ENCODE measurements around the gene PHF21B.
"Not testable (repeated sequence)": the region's sequence is repeated elsewhere in the genome, so short reads cannot be mapped to it uniquely, and the experiment has no call there.

PHF21B gene

DNA sequence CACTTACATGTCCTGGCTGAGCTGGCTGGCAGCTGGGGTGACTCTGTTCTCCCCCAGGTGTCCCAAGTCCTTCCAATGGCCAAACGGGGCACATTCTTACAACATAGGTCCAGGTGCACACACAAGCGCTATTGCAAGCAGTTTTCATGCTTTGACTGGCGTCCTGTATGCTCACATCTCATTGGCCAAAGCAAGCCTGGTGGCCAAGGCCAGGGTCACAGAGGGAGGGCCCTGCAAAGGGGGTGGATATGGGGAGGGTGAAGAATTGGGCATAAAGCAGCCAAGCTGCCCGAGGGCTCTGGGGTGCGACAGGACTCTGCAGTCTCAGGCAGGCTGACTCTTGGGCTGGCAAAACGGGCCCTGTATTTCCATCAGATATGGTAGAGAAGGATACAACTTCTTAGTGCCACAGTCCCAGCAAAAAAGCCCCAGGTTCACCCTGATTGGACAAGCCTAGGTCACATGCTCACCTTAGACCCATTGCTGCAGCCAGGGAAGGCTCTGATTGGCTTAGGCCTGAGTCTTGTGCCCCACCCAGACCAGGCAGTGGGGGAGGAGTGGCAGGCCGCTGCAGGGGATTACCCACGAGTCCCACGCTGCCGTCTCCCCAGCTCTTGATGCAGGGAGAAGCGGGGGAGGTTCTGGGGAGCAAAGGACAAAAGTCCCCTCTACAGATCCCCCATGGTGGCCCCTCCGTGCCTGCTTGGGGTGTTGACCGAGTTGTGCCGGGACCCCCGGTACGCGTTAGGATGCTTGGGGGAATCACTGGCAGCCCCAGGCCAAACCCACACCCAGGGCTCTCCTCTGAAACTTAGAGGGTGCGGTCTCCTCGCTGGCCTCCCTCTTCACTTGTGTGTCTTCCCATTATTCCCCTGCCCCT is 146.6 kb downstream of the PHF21B start:
- H3K36me3 ChIP-seq (ENCODE audit: control insufficient read depth, insufficient read depth, low read length): peaks cover 6% of the 10 kb centered on the region
- no peak overlapping the region for H3K9ac ChIP-seq (ENCODE audit: low read depth, low read length)
- H3K4me3 ChIP-seq (ENCODE audit: low read depth, low read length): no peak overlapping the region
- no peaks in the 10 kb centered on the region for H3K4me1 ChIP-seq (ENCODE audit: control insufficient read depth, insufficient read depth, low read length)
- no peaks in the 10 kb centered on the region for H3K27me3 ChIP-seq (ENCODE audit: control insufficient read depth, insufficient read depth, low read length)
- no peaks in the 10 kb centered on the region for H3K9me3 ChIP-seq (ENCODE audit: control insufficient read depth, insufficient read depth, low read length)

DNA sequence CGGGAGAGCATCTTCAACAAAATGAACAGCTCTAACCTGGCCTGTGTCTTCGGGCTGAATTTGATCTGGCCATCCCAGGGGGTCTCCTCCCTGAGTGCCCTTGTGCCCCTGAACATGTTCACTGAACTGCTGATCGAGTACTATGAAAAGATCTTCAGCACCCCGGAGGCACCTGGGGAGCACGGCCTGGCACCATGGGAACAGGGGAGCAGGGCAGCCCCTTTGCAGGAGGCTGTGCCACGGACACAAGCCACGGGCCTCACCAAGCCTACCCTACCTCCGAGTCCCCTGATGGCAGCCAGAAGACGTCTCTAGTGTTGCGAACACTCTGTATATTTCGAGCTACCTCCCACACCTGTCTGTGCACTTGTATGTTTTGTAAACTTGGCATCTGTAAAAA is 147.5 kb downstream of the PHF21B start:
- Histone ChIP-seq H3K9ac (ENCODE audit: low read depth, low read length) (no peak overlapping the region), H3K4me1 (ENCODE audit: control insufficient read depth, insufficient read depth, low read length) (no peaks in the 10 kb centered on the region), H3K27me3 (ENCODE audit: control insufficient read depth, insufficient read depth, low read length) (no peaks in the 10 kb centered on the region), H3K9me3 (ENCODE audit: control insufficient read depth, insufficient read depth, low read length) (no peaks in the 10 kb centered on the region), H3K4me3 (ENCODE audit: low read depth, low read length) (no peak overlapping the region), H3K36me3 (ENCODE audit: control insufficient read depth, insufficient read depth, low read length) (peaks cover 13% of the 10 kb centered on the region)

DNA sequence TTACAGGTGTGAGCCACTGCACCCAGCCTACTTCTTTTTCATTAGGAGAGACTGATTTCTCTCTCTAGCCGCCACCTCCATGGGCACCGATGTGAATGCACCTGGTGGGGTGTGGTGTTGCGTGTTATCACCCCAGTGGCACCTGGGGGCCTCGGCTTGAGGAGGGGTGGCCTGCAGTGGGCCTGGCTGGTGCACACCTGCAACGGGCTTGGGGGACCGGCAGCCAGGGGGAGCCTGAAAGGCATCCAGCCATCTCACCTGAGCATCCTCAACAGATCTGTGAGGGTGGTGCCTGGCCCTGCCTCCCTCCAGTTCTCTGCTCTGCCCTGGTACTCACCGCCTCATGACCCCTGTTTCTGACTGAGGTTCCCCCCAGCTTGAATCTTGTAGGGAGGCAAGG is 148.6 kb downstream of the PHF21B start:
- Histone ChIP-seq H3K4me3 (ENCODE audit: low read depth, low read length) (no peak overlapping the region), H3K27me3 (ENCODE audit: control insufficient read depth, insufficient read depth, low read length) (no peaks in the 10 kb centered on the region), H3K9me3 (ENCODE audit: control insufficient read depth, insufficient read depth, low read length) (no peaks in the 10 kb centered on the region), H3K36me3 (ENCODE audit: control insufficient read depth, insufficient read depth, low read length) (peaks cover 13% of the 10 kb centered on the region), H3K9ac (ENCODE audit: low read depth, low read length) (no peak overlapping the region), H3K4me1 (ENCODE audit: control insufficient read depth, insufficient read depth, low read length) (no peaks in the 10 kb centered on the region)

DNA sequence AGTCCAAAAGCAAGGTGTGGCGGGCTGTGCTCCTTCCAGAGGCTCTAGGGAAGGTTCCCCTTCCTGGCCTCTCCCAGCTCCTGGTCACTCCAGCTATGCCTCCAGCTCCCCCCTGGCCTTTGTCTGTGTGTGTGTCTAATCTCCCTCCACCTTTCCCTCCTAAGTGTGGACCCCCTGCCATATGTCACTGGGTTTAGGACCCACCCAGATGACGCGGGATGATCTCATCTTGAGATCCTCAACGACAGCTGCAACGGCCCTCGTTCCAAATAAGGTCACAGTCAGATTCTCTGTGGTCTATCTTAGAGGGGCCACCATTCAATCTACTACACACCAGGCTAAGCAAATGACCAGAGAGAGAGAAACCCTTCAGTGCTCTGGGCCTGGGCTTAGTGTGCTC is 149.5 kb downstream of the PHF21B start:
- Histone ChIP-seq H3K36me3 (ENCODE audit: control insufficient read depth, insufficient read depth, low read length) (peaks cover 13% of the 10 kb centered on the region), H3K4me1 (ENCODE audit: control insufficient read depth, insufficient read depth, low read length) (no peaks in the 10 kb centered on the region), H3K27me3 (ENCODE audit: control insufficient read depth, insufficient read depth, low read length) (no peaks in the 10 kb centered on the region), H3K9ac (ENCODE audit: low read depth, low read length) (no peak overlapping the region), H3K9me3 (ENCODE audit: control insufficient read depth, insufficient read depth, low read length) (no peaks in the 10 kb centered on the region), H3K4me3 (ENCODE audit: low read depth, low read length) (no peak overlapping the region)

DNA sequence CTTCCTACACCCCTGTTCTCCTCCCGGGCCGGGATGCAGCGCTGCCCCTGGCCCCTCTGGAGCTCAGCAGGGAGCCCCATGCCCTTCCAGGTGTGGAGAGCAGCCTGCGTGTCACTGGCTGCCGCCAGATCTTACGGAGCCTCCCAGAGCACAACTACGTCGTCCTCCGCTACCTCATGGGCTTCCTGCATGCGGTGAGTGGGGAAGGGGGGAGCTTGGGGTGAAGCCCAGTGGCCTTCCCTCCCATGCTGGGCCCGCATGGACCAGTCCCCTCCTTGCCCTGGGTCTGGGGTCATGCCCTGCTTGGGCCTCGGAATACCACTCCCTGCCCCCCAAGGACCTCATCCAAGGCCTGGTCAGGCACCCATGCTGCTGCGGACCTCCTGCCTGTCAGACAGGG is 150.2 kb downstream of the PHF21B start:
- Histone ChIP-seq H3K36me3 (ENCODE audit: control insufficient read depth, insufficient read depth, low read length) (peaks cover 9% of the 10 kb centered on the region), H3K4me1 (ENCODE audit: control insufficient read depth, insufficient read depth, low read length) (no peaks in the 10 kb centered on the region), H3K9me3 (ENCODE audit: control insufficient read depth, insufficient read depth, low read length) (no peaks in the 10 kb centered on the region), H3K9ac (ENCODE audit: low read depth, low read length) (no peak overlapping the region), H3K4me3 (ENCODE audit: low read depth, low read length) (no peak overlapping the region), H3K27me3 (ENCODE audit: control insufficient read depth, insufficient read depth, low read length) (no peaks in the 10 kb centered on the region)

DNA sequence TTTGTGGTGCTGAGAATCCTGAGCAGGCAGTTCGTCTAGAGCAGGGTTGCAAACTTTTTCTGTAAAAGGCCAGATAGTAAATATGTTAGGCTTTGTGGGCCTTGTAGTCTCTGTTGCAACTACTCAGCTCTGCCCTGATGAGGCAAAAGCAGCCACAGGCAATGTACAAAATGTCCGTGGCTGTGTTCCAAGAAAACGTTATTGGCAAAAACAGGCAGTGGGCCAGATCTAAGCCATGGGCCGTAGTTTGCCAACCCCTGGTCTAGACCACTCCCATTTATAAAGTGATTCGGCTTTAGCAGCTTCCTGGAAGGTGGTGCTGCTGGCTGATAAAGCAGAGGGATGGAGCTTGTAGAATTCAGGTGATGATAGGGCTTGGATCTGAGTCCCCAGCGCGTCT is 151.0 kb downstream of the PHF21B start:
- H3K36me3 ChIP-seq (ENCODE audit: control insufficient read depth, insufficient read depth, low read length); H3K4me1 ChIP-seq (ENCODE audit: control insufficient read depth, insufficient read depth, low read length); H3K9me3 ChIP-seq (ENCODE audit: control insufficient read depth, insufficient read depth, low read length); H3K9ac ChIP-seq (ENCODE audit: low read depth, low read length); H3K4me3 ChIP-seq (ENCODE audit: low read depth, low read length); H3K27me3 ChIP-seq (ENCODE audit: control insufficient read depth, insufficient read depth, low read length): not testable (repeated sequence)

DNA sequence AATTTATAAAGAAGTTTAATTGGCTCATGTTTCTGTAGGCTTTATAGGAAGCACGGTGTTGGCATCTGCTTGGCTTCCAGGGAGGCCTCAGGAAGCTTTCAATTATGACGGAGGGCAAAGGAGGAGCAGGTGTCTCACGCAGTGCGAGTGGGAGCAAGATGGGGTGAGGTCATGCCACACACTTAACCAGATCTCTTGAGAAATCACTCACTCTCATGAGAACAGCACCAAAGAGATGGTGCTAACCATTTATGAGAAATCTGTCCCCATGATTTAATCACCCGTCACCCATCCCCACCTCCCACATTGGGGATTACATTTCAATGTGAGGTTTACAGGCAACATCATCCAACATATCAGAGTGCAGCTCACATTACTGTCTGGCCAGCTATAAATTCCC is 153.9 kb downstream of the PHF21B start:
- H3K4me1 ChIP-seq (ENCODE audit: control insufficient read depth, insufficient read depth, low read length): no peaks in the 10 kb centered on the region
- no peak overlapping the region for H3K9ac ChIP-seq (ENCODE audit: low read depth, low read length)
- H3K36me3 ChIP-seq (ENCODE audit: control insufficient read depth, insufficient read depth, low read length): peaks cover 6% of the 10 kb centered on the region
- H3K27me3 ChIP-seq (ENCODE audit: control insufficient read depth, insufficient read depth, low read length): no peaks in the 10 kb centered on the region
- H3K9me3 ChIP-seq (ENCODE audit: control insufficient read depth, insufficient read depth, low read length): no peaks in the 10 kb centered on the region
- no peak overlapping the region for H3K4me3 ChIP-seq (ENCODE audit: low read depth, low read length)

DNA sequence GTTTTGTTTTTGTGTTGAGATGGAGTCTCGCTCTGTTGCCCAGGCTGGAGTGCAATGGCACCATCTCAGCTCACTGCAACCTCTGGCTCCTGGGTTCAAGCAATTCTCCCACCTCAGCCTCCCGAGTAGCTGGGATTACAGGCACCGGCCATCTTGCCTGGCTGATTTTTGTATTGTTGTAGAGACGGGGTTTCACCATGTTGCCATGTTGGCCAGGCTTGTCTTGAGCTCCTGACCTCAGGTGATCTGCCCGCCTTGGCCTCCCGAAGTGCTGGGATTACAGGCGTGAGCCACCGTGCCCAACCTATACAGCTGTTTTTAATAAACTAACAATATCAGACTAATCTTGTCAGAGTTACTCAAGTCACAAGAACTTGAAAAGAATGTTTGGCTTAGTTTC is 155.2 kb downstream of the PHF21B start:
- not testable (repeated sequence) for H3K4me3 ChIP-seq (ENCODE audit: low read depth, low read length); H3K4me1 ChIP-seq (ENCODE audit: control insufficient read depth, insufficient read depth, low read length); H3K9me3 ChIP-seq (ENCODE audit: control insufficient read depth, insufficient read depth, low read length); H3K27me3 ChIP-seq (ENCODE audit: control insufficient read depth, insufficient read depth, low read length); H3K36me3 ChIP-seq (ENCODE audit: control insufficient read depth, insufficient read depth, low read length); H3K9ac ChIP-seq (ENCODE audit: low read depth, low read length)

DNA sequence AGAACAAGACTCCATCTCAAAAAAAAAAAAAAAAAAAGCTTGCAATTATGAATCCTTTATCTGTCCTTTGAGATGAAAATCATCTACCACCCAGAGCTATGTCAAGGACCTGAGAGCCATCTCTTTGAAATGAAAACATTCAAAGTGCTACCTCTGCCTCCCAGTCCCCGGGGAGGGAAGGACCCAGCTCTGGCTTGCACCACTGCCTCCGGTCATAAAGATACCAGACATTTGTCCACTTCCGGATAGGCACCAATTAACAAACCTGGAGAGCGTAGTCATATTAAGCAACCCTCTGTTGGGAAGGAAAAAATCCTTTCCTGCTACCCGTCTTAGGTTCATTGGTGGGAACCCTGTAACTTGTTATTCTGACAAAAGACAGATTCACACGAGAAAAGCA is 158.9 kb downstream of the PHF21B start:
- Histone ChIP-seq H3K27me3 (ENCODE audit: control insufficient read depth, insufficient read depth, low read length) (no peaks in the 10 kb centered on the region), H3K9me3 (ENCODE audit: control insufficient read depth, insufficient read depth, low read length) (no peaks in the 10 kb centered on the region), H3K9ac (ENCODE audit: low read depth, low read length) (no peak overlapping the region)

DNA sequence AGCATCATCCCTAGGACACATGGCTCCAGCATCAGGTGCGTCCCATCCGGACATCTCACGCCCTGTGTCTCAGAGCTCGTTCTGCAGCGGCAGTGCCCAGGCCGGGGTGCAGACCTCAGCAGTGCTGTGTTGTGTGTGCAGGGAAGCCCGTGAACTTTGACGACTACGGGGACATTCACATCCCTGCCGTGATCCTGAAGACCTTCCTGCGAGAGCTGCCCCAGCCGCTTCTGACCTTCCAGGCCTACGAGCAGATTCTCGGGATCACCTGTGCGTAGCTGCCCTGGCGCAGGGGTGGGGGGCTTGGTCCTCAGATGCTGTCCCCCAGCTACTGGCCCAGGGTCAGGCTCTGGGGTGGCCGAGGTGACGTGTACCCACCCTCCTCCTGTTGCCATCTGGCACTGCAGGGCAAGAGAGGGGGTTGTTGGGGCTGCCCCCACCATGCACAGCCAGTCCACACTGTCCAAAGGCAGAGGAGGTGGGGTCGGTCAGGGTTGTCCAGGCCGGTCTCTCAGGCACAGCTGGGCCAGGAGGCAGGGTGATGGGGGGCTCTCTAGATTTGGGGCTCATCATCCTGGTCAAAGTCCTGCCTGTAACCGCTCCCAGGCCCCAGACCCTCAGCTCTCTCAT is 160.9 kb downstream of the PHF21B start:
- H3K4me1 ChIP-seq (ENCODE audit: control insufficient read depth, insufficient read depth, low read length): no peaks in the 10 kb centered on the region
- H3K9me3 ChIP-seq (ENCODE audit: control insufficient read depth, insufficient read depth, low read length): no peaks in the 10 kb centered on the region
- no peak overlapping the region for H3K4me3 ChIP-seq (ENCODE audit: low read depth, low read length)
- peaks cover 11% of the 10 kb centered on the region for H3K36me3 ChIP-seq (ENCODE audit: control insufficient read depth, insufficient read depth, low read length)
- H3K27me3 ChIP-seq (ENCODE audit: control insufficient read depth, insufficient read depth, low read length): no peaks in the 10 kb centered on the region
- no peak overlapping the region for H3K9ac ChIP-seq (ENCODE audit: low read depth, low read length)

More for the DNA sequence above, 158.9 kb downstream of the PHF21B start:
- Histone ChIP-seq H3K4me1 (ENCODE audit: control insufficient read depth, insufficient read depth, low read length) (no peaks in the 10 kb centered on the region), H3K4me3 (ENCODE audit: low read depth, low read length) (no peak overlapping the region), H3K36me3 (ENCODE audit: control insufficient read depth, insufficient read depth, low read length) (peaks cover 7% of the 10 kb centered on the region)

DNA sequence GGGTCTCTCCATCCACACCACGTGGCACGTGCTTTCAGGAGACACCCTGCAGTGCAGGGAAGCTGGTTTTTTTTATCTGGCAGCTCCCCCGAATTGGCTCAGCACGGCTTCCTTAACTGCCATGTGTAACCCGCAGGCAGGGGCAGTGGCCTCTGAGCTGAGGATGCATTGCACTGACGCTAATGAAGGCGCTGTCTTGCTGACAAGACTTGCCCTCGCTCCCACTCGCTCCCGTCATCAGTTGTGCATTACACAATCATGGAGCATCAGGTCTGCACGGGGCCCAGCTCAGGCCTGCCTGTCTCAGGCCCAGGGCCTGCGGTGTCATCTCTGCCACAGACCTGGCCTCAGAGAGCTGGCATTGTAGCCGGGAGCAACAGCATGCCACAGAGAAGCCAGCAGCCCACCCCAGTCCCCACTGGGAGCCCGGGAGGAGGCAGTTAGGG is 161.5 kb downstream of the PHF21B start:
- peaks cover 11% of the 10 kb centered on the region for H3K36me3 ChIP-seq (ENCODE audit: control insufficient read depth, insufficient read depth, low read length)
- H3K9ac ChIP-seq (ENCODE audit: low read depth, low read length): no peak overlapping the region
- no peaks in the 10 kb centered on the region for H3K27me3 ChIP-seq (ENCODE audit: control insufficient read depth, insufficient read depth, low read length)
- no peaks in the 10 kb centered on the region for H3K9me3 ChIP-seq (ENCODE audit: control insufficient read depth, insufficient read depth, low read length)
- no peaks in the 10 kb centered on the region for H3K4me1 ChIP-seq (ENCODE audit: control insufficient read depth, insufficient read depth, low read length)
- no peak overlapping the region for H3K4me3 ChIP-seq (ENCODE audit: low read depth, low read length)

DNA sequence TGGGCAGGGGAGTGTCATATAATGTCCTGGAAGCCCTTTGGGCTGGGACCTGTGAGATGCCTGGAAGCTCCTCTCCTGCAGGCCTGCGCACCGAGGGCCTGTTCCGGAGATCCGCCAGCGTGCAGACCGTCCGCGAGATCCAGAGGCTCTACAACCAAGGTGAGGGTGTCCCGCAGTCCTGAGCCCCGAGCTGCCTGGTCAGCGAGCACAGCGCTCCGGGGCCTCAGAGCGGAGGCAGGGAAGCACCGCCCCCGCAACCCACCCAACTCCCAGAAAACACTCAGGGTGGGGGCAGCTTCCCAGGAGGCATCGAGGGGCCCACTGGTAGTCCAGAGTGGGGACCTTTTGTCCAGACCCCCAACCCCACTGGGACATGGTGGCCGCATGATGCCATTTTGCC is 161.9 kb downstream of the PHF21B start:
- Histone ChIP-seq H3K9ac (ENCODE audit: low read depth, low read length) (no peak overlapping the region), H3K4me1 (ENCODE audit: control insufficient read depth, insufficient read depth, low read length) (no peaks in the 10 kb centered on the region), H3K4me3 (ENCODE audit: low read depth, low read length) (no peak overlapping the region), H3K27me3 (ENCODE audit: control insufficient read depth, insufficient read depth, low read length) (no peaks in the 10 kb centered on the region), H3K36me3 (ENCODE audit: control insufficient read depth, insufficient read depth, low read length) (peaks cover 11% of the 10 kb centered on the region), H3K9me3 (ENCODE audit: control insufficient read depth, insufficient read depth, low read length) (no peaks in the 10 kb centered on the region)
